Bronchial epithelial cell (primary cell): ENCODE data around the gene ZNF805. TPM values are rescaled to one million over a fixed set of nuclear protein-coding genes. Genes with fewer than 3 reads are reported as not detected.

ENCODE experiments used
- DNase-seq: peaks from one replicate; pipeline ENCODE4 v3.0.0-alpha.2; 2010; ENCODE audit warnings: low read depth
- FAIRE-seq: peaks from 2 replicates; lab custom pipeline; 2011; peaks lifted over from hg19 to GRCh38; lab: Jason Lieb, UNC
- H3K27me3 ChIP-seq: 2 replicates; pipeline ENCODE4 v1.5.1; 2011; ENCODE audit warnings: low read length; ENCODE audit not compliant: control insufficient read depth, insufficient read depth
- H3K36me3 ChIP-seq: 2 replicates; pipeline ENCODE4 v1.5.1; 2011; ENCODE audit warnings: low read length; ENCODE audit not compliant: control insufficient read depth, insufficient read depth
- H3K4me3 ChIP-seq: 2 replicates; pipeline ENCODE4 v1.5.1; 2011; ENCODE audit warnings: mild to moderate bottlenecking, low read depth, low read length, control low read depth
- total RNA-seq: library from RNA; depleted of rRNA; stranded (reverse); fragments of >200 nt; gene quantifications from 2 replicates; pipeline ENCODE4 v1.2.1, GENCODE V29; 2014
- TF ChIP-seq, protein P1 (sequence below): IDR thresholded peaks from 2 replicates; pipeline ENCODE4 v1.5.1; 2011; ENCODE audit warnings: mild to moderate bottlenecking, moderate library complexity, low read length, control low read depth, inconsistent platforms; ENCODE audit not compliant: insufficient read depth, severe bottlenecking

ZNF805 gene
- total RNA-seq, 1 donor from 2014 or later, result 27.9 TPM

DNA sequence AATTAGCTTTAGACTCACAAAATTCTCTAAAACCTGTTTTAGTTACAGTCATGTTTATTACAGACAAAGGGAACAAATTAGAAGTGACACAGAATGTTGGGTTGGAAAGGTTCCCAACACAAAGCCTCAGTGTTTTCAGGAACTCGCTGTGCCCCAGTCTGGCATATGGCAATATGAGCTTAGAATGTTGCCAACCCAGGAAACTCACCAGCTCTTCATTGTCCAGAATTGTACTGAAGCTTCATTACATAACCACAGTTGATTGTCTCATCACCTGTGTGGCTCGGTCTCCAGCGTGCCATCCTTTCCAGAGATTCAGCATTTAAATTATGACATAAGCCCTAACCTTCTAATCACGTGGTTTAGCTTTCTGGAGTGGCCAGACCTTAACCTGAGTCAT lies 30.1 kb upstream of the ZNF805 start:
- FAIRE-seq (peak; percentile 60), DNase-seq (no peak)
- peaks cover 29% of the 10 kb centered on the region for H3K36me3 ChIP-seq
- TF ChIP-seq, protein P1, sequence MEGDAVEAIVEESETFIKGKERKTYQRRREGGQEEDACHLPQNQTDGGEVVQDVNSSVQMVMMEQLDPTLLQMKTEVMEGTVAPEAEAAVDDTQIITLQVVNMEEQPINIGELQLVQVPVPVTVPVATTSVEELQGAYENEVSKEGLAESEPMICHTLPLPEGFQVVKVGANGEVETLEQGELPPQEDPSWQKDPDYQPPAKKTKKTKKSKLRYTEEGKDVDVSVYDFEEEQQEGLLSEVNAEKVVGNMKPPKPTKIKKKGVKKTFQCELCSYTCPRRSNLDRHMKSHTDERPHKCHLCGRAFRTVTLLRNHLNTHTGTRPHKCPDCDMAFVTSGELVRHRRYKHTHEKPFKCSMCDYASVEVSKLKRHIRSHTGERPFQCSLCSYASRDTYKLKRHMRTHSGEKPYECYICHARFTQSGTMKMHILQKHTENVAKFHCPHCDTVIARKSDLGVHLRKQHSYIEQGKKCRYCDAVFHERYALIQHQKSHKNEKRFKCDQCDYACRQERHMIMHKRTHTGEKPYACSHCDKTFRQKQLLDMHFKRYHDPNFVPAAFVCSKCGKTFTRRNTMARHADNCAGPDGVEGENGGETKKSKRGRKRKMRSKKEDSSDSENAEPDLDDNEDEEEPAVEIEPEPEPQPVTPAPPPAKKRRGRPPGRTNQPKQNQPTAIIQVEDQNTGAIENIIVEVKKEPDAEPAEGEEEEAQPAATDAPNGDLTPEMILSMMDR, result no peak
- H3K27me3 ChIP-seq, result no peaks in the 10 kb centered on the region
- no peak overlapping the region for H3K4me3 ChIP-seq

DNA sequence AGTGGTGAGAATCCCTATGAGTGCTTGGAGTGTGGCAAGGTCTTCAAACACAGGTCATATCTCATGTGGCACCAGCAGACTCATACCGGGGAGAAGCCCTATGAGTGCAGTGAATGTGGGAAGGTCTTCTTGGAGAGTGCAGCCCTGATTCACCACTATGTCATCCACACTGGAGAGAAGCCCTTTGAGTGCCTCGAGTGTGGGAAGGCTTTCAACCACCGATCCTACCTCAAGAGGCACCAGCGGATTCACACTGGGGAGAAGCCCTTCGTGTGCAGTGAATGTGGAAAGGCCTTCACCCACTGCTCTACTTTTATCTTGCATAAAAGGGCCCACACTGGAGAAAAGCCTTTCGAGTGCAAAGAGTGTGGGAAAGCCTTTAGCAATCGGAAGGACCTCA lies 28.3 kb upstream of the ZNF805 start:
- TF ChIP-seq, protein P1, result no peak
- Histone ChIP-seq H3K4me3 (no peak overlapping the region), H3K27me3 (no peaks in the 10 kb centered on the region), H3K36me3 (peaks cover 22% of the 10 kb centered on the region)
- peak; percentile 4 for DNase-seq
- FAIRE-seq, result peak; percentile 92

DNA sequence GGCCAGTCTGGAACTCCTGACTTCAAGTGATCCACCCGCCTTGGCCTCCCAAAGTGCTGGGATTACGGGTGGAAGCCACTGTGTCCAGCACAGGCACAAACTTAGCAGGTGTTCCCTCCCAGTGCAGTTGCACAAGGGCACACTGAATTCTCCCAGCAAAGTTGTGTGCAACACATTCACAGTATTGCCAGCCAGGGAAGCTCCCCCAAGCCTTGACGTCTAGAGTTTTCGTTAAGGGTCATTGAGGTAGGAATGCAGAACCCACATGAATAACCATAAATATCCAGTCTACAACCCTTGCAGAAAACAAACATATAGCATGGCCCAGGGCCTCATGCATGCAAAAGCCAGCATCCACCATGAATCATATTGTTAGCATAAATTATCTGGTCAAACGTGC lies 12.9 kb upstream of the ZNF805 start:
- FAIRE-seq (peak; percentile 32), DNase-seq (no peak)
- Histone ChIP-seq H3K36me3 (no peaks in the 10 kb centered on the region), H3K4me3 (no peak overlapping the region), H3K27me3 (no peaks in the 10 kb centered on the region)
- TF ChIP-seq, protein P1, result no peak

DNA sequence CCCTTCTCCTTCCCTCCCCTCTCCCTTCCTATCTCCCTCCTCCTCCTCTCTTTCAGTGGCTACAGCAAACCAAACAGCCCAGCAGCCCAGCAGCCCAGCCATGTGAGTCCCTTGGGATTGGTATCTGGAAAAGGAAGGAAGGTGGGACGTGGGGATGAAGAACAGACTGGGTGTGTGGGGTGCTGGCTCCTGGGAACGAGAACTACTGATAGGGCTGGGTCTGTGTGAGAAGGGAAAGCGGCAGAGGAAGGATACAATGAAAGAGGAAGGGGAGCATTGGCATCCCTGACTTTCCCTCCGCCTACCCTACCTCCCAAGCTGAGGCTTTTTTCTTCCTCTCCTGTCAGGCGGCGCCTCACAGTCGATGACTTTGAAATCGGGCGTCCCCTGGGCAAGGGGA lies 8.7 kb upstream of the ZNF805 start:
- TF ChIP-seq, protein P1, result no peak
- H3K27me3 ChIP-seq, result no peaks in the 10 kb centered on the region
- no peak for DNase-seq
- no peak overlapping the region for H3K4me3 ChIP-seq
- no peak for FAIRE-seq
- H3K36me3 ChIP-seq, result no peaks in the 10 kb centered on the region

DNA sequence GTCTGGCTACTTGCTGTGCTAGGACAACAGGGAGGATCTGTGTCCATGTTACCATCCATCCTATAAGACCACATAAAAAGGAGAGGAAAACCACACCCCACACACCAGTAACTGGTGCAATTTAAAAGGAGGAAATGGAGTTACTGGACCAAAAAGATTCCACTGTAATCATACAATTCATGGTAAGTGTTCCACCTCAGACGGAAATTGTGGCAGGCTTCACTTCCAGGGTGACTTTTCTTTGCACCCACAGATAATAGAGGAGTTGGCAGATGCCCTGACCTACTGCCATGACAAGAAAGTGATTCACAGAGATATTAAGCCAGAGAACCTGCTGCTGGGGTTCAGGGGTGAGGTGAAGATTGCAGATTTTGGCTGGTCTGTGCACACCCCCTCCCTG lies 7.2 kb upstream of the ZNF805 start:
- FAIRE-seq, result no peak
- TF ChIP-seq, protein P1, result no peak
- no peak for DNase-seq
- Histone ChIP-seq H3K4me3 (no peak overlapping the region), H3K36me3 (no peaks in the 10 kb centered on the region), H3K27me3 (no peaks in the 10 kb centered on the region)

DNA sequence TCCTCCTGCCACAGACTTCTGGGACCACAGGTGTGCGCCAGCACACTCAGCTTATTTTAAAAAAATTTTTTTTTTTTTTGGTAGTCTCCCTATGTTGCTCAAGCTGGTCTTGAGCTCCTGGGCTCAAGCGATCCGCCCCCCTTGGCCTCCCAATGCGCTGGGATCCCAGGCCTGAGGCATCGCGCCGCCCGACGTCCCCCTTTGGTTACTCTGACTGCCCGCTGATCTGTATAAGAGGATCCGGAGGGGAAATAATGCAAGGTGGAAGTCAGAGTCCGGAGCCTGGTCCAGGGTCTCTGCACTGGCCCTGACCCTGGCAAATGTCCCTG lies 486 bp upstream of the ZNF805 start:
- no peak for DNase-seq
- no peak for FAIRE-seq
- Histone ChIP-seq H3K27me3 (no peaks in the 10 kb centered on the region), H3K36me3 (peaks cover 6% of the 10 kb centered on the region), H3K4me3 (peak overlapping the region; percentile 94)
- TF ChIP-seq, protein P1, result no peak
